Measurements from ENCODE around the gene SLC12A1.
A peak's percentile ranks its signal among the peaks of the same experiment; 100 is the strongest.

The SLC12A1 gene

DNA sequence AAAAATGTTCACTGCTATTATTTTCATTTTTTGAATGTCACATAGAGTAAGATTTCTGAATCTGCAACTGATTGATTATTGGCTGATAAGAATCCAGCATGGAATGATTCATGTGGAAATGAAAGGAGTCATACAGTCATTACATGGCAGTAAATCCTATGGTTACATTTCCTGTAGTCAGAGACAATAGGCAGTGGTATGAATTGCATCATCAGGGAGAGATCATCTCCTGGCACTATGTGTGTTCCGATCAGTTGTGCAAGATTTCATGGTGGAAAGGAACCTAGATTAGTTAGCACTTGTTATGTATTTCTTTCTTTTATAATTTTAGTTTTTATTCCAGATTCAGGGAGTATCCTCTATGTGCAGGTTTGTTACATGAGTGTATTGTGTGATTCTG, 38.8 kb downstream of the SLC12A1 start:
- no peak for DNase-seq

DNA sequence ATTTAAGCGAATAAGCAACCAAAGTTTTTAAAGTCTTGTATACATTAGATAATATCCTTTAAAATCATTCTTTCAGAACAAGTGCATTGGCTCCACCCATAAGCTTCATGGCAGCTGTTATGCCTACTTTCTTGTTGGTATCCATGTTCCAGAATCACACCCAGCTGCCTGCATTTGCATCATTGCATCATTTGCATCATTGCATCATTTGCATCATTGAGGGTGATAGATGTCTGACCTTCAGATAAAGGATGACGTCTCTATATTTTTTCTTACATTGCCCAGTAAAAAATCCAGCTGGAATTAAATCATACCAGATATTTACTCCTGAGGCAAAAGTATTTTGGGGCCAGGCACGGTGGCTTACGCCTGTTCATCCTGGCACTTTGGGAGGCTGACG, 42.3 kb downstream of the SLC12A1 start:
- no peak for DNase-seq

DNA sequence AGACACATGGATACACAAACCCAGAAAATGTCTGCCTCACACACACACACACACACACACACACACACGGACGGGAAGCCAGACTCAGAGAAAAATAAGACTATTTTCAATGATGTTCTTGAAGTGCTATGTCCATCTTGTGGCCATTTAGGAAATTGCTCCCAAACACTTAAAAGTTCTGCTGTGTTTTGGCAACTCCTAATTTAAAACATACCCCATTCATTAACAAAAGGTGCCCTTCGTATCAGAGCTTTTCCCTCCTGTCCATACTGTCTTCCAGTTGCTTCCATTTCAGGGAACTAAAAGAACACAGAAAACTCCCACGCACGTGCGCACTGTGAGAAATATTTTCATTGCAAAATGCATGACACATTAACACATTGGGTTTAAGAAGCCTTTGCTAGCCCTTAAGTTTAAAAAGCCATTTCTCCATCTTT, 44.6 kb downstream of the SLC12A1 start:
- peak; percentile 70 for DNase-seq

DNA sequence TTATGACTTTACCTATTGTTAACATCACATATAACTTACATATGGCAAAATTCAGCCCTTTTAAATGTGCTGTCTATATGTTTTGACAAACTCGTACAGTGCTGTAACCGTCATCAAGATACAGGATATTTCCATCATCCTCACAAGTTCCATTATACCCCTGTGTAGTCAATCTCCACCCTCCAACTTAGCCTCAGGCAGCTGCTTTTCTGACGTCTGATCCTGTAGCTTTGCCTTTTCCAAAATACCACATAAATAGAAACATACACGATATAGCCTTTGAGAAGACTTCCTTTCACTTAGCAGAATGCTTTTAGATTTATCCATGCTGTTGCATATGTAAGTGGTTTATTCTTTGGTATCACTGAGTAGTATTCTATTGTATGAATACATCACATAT, 47.1 kb downstream of the SLC12A1 start:
- no peak for DNase-seq

DNA sequence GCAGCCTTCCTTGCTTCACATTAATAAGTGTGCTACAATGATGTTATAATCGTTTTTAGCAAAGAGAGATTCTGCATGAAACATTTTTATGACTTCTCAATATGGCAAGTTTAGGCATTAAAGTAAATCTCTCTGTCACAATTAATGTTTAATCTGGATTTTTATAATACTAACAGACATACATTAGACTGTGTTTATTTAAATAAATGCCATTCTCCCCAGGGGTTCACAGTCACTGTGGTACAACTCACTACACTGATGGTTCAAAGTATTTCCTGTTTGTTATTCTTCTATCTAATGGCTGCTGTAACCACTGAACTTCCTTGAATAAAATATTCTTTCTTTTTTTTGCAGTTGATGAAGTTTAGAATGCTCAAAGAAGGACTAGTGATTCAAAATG, 59.0 kb downstream of the SLC12A1 start:
- no peak for DNase-seq

DNA sequence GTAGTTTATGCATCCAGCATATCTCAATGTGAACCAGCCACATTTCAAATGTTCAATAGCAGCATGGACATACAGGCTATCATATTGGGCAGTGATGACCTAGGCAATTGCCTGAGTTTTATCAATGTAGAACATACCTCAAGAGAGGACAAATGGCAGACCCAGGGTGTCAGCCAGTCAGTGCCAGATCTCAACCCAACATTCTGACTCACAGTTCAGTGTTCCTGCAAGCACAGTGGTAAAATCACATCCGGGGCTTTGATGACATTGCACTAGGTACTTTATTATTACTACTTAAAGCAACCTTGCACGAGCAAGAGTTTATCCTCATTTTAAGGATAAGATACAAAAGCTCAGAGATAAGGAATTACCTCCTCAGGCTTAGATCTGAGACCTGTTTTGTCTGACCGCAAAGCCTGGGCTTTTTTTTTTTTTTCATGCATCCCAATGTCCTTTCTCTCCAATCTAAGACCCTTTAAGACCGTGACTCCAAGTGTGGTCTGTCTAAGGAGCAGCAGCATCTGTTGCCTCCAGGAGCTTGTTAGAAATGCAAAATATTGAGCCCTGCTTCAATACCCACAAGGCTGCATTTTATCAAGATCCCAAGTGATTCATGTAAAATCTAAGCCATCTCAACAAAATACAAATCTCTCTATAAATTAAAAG, 60.1 kb downstream of the SLC12A1 start:
- no peak for DNase-seq

DNA sequence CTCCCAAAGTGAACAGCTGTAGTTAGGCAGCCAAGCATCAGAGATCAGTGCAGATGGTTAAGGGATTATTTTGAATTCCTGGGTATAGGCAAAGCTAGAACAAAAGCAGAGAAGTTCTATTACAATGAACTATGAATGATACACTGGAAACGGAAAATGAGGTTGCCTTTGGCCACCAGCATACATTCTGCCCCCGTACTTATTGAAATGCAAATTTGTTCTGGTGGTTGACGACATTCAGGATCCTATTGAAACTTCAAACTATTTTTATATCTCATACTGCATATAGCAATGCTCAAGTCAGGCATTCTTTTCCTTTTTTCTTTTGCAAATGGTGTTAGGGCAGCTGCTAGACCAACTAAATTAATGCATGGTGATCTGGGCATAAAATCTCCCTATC, 61.7 kb downstream of the SLC12A1 start:
- no peak for DNase-seq

DNA sequence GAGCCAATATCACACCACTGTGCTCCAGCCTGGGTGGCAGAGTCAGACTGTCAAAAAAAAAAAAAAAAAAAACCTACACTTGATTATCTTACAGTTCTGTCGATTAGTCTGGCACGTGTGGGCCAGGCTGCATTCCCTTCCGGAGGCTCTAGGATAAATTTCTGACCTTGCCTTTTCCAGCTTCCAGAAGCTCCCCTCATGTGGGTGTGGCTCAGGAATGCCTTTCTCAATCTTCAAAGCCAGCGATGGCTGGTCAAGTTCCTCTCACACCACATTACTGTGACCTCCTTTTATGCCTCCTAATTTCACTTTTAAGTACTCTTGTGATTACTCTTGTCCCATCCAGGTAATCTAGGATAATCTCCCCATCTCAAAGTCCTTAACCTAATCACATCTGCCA, 66.9 kb downstream of the SLC12A1 start:
- no peak for DNase-seq

DNA sequence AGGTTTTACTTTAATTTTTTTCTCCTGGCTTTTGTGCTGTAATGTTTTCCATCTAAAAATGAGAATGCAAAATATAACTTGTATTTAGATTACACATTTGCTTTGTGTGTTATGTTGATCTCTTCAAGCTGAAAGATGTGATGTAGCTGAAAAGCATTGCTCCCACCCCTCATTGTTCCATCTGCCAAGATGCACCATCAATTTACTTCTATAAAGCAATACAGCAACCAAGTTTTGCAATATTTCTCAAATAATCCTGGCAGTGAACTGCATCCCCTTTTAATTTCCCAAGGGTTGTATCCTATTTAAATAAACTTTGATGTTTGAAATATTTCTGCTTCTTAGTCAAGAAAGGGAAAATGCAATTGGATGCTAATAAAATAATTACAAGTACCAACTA, 72.6 kb downstream of the SLC12A1 start:
- no peak for DNase-seq

DNA sequence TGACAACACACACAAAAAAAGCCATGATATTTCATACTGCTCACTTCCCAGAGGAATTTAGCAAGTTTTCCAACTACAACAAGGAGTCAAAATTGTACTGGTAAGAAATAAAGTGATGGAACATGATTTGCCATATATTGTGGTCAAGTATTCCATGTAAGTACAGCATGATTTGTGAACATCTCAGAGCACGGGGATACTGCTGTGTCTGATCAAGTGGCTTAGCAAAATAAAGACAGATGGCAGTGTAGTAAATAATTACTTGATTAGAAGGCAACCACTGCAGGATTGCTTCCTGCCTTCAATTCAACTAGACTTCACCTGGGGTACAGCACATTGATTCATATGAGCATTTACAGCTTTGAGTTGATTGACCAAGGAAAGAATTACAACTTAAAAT, 73.5 kb downstream of the SLC12A1 start:
- no peak for DNase-seq

DNA sequence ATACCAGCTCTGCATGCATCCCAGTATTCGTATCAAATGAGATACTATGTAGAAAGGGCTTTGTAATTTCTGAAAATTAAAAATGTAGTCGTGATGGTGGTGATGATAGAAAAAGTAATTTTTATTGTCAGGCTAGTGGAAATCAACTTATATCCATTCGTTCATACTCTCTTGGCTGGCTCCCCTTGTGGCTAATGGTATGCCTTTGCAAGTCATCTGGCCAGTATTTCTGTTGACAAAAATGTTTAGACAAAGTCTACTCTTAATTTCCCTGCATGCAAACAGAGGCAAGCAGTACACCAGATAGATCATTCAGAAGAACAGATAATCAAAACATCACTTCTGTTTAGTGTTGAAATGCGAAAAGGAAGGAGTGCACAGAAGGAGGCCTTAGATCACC, 75.6 kb downstream of the SLC12A1 start:
- no peak for DNase-seq

DNA sequence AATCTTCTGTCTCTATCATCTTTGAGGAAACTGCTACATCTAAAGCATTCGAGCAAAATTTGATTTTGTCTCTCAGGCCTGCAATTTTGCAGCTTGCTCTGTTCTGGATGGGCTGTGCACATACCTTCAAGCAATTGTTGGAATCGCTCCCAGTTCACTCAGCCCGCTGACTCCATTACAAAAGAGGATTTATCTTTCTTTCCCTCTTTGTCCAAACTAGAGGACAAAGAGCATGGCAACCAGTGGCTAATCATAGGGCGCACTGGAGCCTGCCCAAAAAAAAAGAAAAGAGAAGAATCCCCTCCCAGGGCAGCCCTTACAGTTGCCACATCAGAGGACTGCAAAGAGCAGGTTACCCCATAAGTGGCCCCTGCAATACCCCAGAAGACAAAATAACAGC, 76.1 kb downstream of the SLC12A1 start:
- peak; percentile 30 for DNase-seq

DNA sequence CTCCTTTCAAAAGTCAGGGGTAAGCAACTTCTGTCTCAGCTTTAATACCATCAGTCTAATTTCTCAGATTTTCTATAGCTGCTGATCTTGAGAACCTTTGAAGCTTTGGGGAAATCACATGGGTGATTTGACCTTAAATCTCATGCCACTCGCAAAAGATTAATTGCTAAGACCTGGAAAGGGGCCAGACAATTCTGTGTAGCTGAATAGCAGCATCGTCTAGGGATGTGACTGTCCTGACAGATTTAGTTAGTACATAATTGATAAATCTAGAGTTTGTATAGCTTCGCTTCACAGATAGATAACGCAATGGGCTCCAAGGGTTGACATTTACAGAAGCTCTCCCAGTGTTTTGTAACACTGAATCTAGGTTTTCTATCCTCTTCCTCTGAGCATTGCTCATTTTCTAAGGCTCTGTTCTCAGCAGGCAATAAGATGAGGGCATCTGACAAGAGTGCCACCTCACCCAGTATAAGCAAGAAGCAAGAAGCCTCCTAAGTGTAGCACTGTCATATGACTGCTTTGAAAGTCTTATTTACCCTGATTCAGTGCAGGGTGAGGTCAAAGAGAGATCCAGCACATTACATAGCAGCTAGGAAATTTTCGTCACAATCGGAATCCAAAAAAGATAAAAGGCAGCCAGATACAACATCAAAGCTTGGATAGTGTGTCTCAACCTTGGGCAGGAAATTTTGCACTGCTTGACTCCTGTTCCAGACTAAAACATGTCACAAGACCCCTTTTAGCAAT, 77.5 kb downstream of the SLC12A1 start:
- no peak for DNase-seq

DNA sequence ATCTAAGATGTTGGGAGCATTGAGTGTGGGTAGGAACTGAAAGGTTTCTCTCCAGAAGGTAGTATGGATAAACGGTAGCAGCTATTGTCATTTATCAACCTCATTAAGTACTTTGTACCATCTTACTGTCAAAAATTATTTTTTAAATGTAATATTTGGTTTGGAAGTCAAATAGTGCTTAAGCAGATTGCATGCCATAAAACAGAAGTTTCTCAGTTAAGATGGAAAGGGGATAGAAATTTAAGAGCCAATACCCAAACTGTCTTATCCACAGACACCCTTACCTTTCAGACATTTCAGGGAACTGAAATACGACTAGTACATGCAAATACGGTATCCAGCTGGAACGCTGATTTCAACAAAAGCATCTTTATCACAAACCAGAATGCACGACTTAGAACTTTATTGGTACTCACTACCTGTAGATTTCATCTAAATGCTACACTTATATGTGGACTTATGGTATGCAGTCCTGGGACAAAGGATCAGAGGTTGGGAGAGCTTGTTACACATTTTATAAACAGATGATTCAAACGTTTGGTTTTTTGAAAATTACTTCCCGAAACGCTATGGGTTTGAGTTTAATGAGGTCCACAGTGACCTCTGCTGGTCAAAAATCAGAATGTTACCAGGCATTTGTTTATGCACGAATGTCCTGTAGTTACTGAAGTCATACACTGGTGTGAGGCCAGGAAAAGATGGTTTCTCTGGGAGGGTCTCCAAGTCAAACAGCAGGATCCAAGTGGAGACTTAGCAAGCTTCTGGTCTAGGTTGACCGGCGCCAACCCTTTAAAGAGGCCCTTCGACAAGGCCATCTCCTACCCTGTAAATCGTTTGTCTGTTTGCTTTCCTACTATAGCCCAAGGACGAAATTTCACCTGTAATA, 79.5 kb downstream of the SLC12A1 start:
- DNase-seq, result peak; percentile 71

DNA sequence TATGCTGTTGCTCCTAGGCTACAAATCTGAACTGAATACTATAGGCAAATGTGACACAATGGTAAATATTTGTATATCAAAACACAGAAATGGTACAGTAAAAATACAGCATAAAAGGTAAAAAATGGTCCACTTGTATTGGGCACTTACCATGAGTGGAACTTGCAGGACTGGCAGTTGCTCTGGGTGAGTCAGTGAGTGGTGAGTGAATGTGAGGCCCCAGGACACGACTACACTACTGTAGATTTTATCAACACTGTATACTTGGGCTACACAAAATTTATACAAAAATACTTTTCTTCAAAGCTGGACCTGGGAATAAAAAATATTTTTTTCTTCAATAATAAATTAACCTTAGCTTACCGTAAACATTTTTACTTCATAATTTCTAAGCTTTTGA, 83.5 kb downstream of the SLC12A1 start:
- DNase-seq, result no peak

DNA sequence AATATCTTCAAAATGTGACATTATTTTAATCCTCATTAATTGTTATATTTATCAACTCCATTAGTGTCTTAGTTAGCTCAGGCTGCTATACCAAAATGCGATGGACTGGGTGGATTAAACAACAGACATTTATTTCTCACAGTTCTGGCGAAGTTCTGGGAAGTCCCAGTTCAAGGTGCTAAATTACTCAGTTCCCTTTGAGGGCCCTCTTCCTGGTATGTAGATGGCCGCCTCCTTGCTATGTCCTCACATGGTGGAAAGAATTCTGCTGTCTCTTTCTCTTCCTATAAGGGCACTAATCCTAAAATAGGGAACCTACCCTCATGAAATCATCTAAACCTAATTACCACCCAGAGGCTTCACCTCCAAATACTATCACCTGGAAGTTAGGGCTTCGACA, 86.4 kb downstream of the SLC12A1 start:
- no peak for DNase-seq

DNA sequence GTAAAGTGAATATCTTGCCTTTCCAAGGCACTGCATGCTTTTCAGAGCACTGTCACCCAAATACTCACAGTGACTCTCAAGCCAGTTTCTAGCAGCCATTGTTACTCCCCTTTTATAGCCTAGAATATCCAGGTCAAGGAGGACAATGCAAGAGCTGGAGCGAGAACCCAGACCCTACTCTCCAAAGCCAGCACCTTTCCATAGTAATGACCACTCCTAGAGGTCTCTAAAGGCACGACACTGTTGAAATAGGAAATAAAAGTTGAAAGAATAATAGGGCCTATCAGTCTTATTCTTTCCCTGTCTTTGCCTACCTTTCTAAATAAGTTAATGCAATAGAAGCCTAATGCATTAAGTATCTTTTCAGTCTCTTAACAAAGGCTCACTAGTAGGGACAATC, 91.6 kb downstream of the SLC12A1 start:
- DNase-seq, result no peak

DNA sequence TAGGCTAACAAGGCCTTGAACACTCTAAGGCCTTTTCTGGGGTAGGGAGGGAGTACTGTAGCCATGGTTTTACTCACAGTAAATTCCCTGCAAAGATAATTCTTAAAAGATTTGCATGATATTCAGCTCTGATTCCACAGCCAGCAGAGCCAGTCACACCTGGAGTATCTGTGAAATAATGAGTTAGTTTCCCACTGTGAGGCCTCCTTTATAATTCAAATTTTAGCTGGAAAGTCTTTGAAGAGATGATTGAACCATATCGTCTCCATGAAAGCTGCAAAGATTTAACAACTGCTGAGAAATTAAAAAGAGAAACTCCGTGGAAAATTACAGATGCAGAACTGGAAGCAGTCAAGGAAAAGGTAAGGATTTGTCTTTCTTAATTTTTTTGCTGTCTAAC, 92.8 kb downstream of the SLC12A1 start:
- DNase-seq, result no peak

DNA sequence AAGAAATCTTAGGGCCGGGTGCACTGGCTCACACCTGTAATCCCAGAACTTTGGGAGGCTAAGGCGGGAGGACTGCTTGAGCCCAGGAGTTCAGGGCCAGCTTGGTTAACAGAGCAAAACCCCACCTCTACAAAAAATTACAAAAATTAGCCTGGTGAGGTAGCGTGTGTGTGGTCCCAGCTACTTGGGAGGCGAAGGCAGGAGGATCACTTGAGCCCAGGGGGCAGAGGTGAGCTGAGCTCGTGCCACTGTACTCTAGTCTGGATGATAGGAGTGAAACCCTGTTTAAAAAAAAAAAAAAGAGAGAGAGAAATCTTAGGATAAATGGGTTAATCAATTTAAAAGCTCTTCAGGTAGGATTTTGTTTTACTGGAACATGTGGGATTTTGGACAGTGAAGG, 93.9 kb downstream of the SLC12A1 start:
- no peak for DNase-seq

DNA sequence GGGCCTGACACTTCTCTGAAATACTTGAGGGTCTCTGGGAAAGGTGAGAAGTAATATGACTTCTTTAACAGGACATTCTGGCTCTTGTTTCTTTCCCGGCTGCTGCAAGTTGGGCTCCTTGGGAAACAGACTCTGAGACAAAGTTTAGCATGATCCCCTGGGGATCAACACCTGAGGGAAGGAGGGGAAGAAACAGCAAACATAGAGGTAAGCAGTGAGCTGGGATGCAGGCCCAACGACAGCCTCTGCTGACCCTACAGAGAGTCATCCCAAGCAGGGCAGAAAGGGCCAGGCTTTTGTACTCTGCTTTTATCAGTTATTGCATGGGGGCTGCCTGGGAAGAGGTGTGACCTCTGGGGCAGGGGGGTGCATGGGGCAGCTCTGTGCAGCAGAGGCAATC, 98.3 kb downstream of the SLC12A1 start:
- no peak for DNase-seq

DNA sequence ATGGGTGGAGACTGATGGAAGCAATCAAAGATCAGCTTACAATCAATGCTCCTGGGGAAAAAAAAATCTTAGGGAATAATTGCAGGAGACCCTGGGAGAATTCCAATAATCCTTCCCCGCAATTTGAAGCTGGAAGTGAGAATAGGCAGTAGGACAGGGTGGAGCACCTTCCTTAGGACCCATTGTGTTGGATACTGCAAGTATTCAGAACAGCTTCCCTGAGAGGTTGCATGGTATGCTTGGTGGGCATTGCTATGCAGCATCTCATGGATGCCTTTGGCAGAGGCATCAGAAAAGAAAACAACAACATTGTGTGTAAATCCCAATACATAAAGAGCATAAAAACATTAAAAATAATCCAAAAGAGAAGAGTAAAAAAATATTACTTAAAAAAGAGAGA, 100.5 kb downstream of the SLC12A1 start:
- DNase-seq, result no peak

DNA sequence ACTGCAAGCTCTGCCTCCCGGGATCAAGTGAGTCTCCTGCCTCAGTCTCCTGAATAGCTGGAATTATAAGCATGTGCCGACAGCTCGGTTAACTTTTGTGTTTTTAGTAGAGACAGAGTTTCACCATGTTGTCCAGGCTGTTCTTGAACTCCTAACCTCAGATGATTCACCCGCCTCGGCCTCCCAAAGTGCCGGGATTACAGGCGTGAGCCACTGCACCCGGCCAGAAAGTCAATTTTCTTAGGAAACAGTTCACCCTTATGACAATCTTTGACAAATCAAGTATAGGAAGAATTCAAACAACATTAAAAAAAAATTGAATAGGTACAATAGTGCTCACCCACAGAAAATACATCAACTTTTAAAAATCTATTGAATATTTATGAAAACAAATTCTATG, 101.5 kb downstream of the SLC12A1 start:
- no peak for DNase-seq

DNA sequence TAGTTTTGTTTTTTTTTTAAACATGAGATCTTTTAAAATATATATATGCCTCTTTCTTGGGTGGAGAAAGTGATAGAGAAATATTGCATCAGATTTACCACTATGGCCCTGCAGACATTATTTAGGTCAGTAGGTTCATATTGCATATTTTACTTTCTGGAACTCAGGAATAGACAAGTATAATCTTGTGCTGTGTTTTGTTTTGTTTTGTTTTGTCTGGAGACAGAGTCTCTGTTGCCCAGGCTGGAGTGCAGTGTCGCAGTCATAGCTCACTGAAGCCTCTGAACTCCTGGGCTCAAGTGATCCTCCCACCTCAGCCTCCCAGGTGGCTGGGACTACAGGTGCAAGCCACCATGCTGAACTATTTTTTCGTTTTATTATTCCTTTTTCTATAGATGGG, 103.6 kb downstream of the SLC12A1 start:
- DNase-seq, result no peak

DNA sequence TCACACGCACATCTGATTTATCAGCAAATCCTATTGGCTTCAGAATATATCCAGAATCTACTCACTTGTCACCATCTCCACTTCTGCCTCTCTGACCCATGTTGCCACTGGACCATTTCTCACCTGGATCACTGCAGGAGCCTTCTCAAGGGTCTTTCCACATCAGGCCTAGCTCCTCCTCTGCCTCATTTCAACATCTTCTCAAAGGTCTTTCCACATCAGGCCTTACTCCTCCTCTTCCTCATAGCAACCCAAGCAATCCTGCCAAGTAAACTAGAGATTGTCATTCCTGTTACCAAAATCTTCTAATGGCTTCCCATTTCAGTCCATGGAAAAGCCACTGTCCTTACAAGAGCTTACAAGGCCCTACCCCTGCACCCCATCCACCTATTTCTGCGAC, 107.1 kb downstream of the SLC12A1 start:
- DNase-seq, result no peak

Data from NCI-H2227 treated with DMSO at 0.1 percent for 48 hours (cell line).